Fibroblast of skin of abdomen (primary cell): ENCODE data around the gene MS4A15. TPM values are rescaled to one million over a fixed set of nuclear protein-coding genes. Genes with fewer than 3 reads are reported as not detected.
"Not testable (repeated sequence)": the region's sequence is repeated elsewhere in the genome, so short reads cannot be mapped to it uniquely, and the experiment has no call there.

Experiments
- DNase-seq: peaks from one replicate; pipeline ENCODE4 v3.0.0-alpha.2; 2013
- polyA plus RNA-seq, 2 experiments: library from polyadenylated mRNA; unstranded; fragments of 120-200 nt; gene quantifications; one replicate each; pipeline ENCODE4 v1.2.1, GENCODE V29; 2013; ENCODE audit not compliant: insufficient read length in 2 of 2

The MS4A15 gene
- polyA plus RNA-seq (2013, experiment 1 of 2; ENCODE audit: insufficient read length), result not detected
- not detected for polyA plus RNA-seq (2013, experiment 2 of 2; ENCODE audit: insufficient read length)

GRCh38 chr11:60756307-60757032, at the start of gene MS4A15:
TSS of gene MS4A15 (plus strand) at chr11:60756867. CDS start at chr11:60763734, 6,867 bp downstream.
- DNase-seq, result no peak

- DNase-seq, result no peak
These were observed 49.7 kb upstream of the MS4A15 start for GRCh38 chr11:60706931-60707330.

GRCh38 chr11:60710482-60710881, 46.2 kb upstream of the MS4A15 start:
- no peak for DNase-seq

GRCh38 chr11:60711276-60711675, 45.4 kb upstream of the MS4A15 start:
- DNase-seq, result no peak

- DNase-seq, result not testable (repeated sequence)
These were observed 43.2 kb upstream of the MS4A15 start for GRCh38 chr11:60713423-60713822.

DNA sequence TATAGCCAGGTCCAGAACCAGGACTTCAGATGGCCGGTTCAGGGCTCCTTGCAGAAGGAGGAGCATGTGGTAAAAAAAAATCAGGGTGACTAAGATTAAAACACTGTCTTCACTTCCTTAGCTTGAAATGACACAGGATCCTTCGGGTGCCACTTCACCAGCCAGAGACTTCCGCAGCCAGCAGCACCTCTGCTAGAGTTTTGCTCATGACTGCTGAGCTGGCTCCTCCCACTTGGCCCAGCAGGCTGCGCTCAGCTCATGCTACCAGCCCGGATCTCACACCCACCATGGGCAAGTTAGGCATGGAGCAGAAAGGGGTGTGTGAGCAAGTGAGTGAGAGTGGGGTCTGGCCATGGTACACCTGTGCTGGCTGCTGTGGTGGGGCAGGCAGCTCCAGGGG, 38.7 kb upstream of the MS4A15 start:
- no peak for DNase-seq

DNA sequence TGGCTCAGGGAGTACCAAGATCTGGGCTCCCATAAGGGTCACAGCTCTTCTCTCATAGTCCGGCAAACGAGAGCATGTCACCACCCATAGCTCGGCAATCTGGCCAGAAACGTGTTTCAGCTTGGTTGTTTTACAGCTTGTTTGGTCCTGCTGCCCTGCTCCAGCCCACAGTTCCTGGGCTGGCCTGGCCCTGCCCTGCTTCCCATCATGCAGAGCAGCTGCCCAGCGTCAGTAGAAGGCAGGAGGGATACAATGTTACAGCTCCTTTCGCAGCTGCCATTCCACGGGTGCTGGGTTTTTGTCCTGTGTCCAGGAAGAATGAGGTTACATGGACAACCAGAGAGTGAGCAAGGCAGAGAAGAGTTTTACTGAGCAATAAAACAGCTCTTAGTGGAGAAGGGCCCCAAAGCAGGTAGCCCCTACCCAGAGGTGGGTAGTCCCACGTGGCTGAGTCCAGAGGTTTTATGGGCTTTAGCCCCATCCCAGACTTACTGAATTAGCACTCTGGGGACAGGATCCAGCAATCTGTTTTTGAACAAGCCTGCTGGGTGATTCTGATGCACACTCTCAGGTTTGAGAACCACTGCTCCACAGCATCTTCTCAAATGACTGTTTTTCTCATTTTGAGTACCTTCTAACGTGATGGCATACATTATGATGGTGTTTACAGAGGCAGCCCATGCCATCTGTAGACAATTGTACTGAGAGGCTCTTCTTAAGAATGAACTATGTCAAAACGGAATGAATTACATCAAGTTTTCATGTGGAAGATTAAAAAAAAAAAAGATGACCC, 37.9 kb upstream of the MS4A15 start:
- DNase-seq, result no peak

DNA sequence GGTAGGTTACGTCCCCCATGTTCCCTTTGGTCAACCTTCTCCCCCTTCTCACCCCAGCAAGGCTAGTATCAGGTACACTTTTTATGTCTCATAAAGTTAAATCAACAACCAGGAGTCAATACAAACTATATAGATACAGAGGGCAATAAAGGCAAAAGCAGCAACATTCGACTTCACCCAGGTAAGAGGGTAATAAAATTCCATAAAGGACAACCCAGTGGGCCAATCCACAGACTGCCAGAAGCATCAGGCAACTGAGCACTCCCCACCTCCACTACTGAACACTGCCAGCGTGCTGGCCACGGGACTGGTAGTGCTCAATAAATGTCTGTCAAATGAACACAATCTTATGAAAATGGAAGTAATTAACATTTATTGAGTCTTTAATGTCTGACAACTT, 37.3 kb upstream of the MS4A15 start:
- DNase-seq, result no peak

DNA sequence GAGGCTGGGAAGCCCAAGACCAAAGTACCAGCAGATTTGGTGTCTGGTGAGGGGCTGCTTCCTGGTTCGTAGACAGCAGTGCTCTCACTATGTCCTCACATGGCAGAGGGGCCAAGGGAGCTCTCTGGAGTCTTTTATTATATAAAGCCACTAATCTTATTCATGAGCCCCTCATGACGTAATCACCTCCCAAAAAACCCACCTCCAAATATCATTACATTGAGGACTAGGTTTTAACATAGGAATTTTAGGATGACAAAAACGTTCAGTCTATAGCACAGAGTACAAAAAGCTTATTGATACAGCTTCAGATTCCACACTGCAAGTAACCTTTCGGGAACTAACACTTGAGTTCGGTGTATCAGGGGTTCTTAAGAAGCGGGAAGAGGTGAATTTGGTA, 36.2 kb upstream of the MS4A15 start:
- no peak for DNase-seq

GRCh38 chr11:60724420-60724819, 32.2 kb upstream of the MS4A15 start, which contains the start of gene MS4A18:
TSS of gene MS4A18 (plus strand) at chr11:60724720.
- no peak for DNase-seq

- no peak for DNase-seq
These were observed 31.1 kb upstream of the MS4A15 start for GRCh38 chr11:60725592-60725991.

- no peak for DNase-seq
These were observed 25.1 kb upstream of the MS4A15 start for GRCh38 chr11:60731586-60731985.

GRCh38 chr11:60734279-60734678, 22.4 kb upstream of the MS4A15 start:
- DNase-seq, result no peak

DNA sequence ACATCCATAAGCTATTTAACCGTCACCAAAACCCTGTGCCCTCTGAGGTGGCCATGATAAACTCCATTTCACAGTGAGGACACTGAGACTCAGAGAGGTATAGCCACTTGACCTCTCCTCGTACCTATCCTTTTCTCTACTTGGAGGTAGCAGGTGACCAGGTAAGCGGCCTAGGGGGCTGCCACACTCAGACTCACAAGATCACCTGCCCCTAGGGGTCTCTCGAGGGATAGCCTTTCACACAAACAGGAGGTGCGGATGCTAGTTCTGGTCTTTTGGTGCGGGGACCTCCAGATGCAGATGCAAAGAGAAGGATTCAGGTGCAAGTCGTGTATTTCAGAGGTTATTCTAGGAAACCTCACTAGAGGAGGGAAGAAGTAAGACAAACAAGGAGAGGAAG, 17.6 kb upstream of the MS4A15 start:
- no peak for DNase-seq

GRCh38 chr11:60740573-60740972, 16.1 kb upstream of the MS4A15 start:
- DNase-seq, result no peak

- no peak for DNase-seq
These were observed 15.2 kb upstream of the MS4A15 start for GRCh38 chr11:60741421-60741820.

GRCh38 chr11:60743058-60743457, 13.6 kb upstream of the MS4A15 start:
- no peak for DNase-seq

- no peak for DNase-seq
These were observed 12.6 kb upstream of the MS4A15 start for GRCh38 chr11:60744114-60744513.

GRCh38 chr11:60747359-60747873, 9.3 kb upstream of the MS4A15 start:
- no peak for DNase-seq

DNA sequence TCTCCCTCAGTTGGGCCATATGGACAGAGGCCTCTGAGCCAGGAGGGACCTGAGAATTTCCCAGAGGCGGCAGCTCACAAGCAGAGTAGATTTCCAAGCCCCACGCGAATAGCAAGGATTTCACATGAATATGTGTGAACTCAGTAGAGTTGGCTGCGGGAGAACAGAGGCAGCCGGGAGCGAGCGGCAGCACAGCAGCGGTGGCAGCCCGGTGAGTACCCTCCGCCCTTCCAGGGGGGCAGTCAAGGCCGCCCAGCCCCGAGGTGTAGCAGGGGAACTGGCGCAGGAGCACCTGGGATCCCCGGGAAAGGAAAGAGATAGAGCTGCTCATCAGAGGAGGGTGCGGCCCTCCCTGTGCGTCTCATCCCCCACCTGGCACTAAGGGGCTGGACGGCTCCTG, 8.4 kb upstream of the MS4A15 start:
- no peak for DNase-seq

DNA sequence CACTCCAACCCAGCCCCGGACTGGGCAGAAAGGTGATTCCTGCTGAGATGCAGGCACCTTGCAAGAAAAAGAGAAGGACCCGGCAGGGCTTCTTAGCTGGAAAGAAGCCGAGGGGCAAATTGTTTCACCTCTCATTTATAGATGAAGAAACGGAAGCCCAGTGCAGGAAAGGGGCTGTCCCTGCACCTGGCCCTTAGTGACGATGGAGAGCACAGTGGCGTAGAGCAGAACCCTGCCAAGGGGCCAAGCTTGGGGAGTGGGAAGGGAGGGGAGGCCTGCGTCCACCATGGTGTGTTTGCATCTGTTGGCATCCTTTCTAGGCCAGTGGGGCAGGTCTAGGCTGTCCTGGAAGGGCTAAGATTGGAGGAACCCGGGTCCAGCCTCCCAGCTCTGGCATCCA, 7.8 kb upstream of the MS4A15 start:
- DNase-seq, result no peak

- DNase-seq, result no peak
These were observed 5.8 kb upstream of the MS4A15 start for GRCh38 chr11:60750911-60751310.

GRCh38 chr11:60753309-60753708, 3.4 kb upstream of the MS4A15 start:
- no peak for DNase-seq

- no peak for DNase-seq
These were observed 1.8 kb upstream of the MS4A15 start for GRCh38 chr11:60754887-60755286.
